ENCODE measurements around the gene CSF1R.

The CSF1R gene

DNA sequence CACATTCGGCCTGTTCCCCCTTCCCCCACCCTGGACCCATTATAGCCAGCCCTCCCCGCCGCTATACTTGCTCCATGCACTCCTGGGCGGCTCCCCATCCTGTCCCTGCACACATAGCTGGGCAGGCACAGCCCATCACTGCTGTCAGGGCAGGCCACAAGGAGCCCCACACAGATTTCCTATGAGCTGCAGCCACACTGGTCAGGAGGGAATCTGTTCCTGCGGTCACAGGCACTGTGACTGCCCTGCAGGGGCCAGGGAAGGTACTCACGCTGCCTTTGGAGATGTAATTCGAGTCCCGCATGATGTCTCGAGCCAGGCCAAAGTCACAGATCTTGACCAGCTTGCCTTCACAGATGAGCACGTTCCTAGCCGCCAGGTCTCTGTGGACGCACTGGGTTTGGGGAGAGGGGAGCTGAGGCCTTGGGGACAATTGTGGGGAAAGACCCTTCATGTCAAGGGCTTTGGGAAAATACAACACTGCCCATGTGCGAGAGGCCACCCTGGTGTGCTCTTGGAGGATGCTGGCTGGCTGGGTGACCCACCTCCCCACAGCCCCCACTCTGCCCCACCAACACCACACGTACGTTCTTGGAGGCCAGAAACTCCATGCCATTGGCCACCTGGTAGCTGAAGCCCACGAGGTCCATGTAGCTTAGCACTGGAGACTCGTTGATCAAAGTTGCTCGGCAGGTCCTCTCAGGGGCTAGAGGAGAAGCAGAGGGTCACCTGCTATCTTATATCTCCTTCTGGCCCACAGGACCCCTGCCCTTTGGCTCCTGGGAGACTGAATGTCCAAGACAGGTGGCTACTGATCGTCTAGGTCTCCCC is 34.5 kb upstream of the CSF1R start:
- no peak for DNase-seq

DNA sequence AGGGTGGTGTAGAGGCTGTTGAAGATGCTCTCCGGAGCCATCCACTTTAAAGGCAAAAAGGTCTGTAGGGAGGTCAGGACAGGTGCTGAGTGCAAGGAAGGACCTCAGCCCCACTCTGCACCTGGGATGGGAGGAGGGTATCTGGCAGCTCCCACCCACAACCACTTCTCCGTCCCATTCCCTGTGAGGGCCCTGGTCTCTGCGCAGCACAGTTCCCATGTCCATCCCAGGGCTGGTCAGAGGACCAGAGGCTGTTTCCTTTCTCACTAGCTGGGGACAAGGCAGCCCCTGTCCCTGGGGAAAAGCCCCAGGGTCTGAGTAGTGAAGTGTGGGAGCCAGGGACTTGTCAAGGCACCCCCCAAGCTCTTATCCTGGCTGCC is 33.7 kb upstream of the CSF1R start:
- DNase-seq = no peak

DNA sequence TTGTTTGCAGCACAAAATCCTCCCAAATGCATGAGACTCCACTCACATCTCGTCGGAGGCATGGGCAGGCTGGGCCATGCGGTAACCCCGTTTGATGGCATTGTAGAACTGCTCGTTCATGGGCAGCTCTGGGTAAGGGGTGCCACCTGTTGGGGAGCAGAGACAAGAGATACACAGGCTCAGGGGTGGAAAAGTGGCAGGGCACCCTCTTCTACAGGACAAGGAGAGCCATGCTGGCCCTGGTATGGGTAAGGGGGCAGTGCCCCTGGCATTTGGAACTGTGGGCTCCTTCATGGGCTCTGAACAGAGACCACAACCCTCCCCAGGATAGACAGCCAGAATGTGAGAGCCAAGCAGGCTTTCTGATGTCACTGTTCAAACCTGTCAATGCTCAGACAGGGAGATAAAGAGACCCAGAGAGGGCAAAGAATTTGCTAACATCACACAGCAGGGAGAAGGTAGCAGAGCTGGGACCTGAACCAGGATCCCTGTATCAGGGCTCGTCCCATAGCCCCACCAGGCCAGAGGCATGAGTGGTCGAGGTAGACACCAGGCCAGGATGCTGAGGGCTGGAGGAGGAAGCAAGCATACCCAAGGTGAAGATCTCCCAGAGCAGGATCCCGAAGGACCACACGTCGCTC is 33.2 kb upstream of the CSF1R start:
- DNase-seq = no peak

DNA sequence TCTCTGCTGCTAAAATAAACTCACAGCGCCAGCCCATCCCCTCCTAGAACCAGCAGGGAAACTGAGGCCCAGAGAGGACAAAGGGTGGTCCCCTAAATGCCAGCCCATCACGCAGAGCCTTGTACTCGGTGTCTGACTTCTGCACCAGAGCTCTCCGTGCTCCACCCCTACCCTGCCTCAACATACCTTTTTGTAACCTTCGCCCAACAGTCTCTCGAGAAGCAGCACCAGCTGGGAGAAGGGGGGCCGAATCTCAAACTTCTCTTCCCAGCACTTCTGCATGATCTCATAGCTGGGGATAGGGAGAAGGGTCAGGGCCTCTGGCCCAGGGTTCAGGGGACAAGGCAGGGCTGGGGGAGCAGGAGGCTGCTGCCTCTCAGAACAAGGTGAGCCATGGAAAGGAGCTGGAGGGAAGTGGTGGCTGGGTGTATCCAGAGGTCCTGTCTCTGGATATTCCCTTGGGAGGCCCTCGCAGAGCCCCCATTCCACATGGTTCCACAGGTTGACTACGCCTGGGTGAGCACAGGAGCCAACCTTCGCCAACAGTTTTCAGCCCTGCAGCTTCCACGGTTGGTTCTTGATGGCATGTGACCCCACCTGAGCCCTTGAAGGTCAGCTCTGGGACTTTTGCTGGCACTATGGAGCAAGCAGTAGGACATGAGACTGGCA is 32.3 kb upstream of the CSF1R start:
- DNase-seq = no peak

DNA sequence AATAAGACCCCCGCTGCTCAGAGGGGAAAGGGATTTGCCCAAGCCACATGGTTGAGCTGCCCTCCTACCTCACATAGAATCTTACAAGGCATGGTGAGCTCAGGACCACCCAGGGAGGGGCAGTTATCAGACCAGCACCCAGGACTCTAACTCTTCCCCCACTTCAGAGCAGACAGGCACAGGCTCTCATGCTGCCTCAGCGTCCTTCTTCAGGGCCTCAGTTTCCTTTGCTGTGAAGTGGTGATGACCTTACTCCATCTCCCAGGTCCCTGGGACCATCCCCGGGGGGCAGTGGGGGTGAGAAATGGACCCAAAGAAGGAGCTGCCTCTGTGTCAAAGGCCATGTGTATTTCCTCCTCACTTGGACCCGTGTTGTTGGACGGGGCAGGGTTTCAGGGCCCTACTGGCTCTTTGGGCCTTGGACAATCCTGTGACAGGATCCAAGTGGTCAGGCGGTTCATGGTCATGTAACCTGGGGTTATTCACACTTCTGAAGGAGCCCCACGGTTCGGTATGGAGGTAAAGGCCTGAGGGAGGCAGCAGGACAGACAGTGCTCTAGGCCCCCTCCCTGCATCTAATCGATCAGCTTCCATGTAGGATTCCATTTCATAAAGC is 31.7 kb upstream of the CSF1R start:
- no peak for DNase-seq

DNA sequence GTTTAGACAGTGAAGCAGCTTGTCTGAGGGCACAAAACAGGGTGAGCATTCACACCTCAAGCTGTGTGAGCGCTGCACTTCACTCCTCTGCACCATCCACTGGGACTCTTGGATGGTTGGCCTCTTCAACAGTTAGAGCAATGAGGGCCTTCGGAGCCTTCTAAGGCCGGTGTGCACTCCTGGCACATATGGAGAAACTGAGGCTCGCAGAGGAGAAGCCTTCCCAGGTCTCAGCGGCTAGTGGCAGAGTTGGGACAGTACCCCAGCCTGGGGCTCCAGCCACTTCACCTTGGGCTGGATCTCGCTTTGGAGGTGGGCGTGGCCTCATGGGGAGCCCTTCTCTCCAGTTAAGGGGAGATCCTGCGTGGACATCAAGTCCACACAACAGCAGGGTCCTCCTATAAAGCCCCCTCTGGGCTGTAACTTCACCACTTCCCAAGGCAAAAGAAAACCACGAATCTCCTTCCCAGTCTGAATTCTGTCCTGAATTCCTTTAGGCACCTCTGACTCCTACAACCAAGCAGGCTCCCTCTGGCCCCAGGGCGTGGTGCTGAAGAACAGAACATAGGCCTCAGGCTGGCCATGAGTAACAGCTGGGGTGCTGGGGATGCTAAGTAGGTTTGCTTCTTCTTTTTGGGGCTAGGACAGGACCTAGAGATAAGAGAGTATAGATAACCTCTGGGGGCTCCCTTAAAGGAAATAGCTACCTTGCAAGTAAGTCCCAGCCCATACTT is 30.5 kb upstream of the CSF1R start:
- no peak for DNase-seq

DNA sequence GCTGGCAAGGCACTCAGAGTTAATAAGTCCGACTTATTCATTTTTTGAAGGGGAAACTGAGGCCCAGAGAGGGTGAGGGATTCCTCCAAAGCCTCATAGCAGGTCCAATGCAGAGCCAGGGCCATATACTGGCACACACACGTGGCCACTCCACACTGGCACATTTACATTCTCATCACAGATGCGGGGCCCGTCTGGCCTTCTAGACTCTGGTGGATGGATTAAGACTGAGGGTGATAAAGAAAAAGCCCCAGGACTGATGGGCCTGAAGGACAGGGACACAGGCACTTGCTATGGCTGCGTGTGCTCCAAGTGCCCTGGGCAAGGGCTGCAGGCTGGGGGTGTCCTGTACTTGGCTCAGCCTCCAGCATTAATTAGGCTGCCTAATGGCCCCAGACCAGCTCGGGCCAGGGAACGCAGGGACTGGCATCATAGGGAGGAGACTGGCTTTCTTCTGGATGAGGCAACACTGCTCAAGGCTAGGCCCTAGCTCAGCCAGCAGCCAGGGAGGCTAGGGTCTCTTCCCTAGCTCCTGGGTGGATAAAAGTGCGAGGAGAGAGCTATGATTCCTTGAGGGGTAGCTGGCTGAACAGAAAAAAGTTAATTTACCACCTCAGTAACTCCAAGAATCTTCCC is 28.5 kb upstream of the CSF1R start:
- no peak for DNase-seq

DNA sequence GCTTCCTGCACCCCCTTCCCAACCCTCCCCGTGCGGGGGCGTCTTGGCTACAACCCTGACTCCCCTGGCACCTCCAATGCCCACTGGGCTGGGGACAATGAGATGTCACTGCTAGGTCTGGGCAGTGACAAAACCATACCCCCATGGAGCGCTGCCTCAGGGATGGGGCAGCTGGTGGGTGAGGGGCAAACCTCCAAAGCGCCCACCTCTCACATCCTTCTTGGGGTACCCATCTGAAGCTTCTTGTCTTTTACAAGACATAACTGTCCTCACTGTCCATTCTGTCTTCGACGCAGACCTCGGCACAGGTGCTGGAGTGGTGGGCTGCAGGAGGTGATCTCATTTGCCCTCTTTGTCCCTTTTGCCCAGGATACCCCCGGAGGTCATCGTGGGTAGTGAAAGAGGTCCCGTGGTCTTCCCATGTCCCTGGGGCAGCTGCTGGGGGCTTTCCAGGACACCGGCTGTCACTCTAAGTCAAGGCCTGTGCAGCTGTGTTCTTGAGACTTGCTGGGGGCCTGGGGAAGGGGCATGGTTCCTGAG is 27.8 kb upstream of the CSF1R start:
- no peak for DNase-seq

DNA sequence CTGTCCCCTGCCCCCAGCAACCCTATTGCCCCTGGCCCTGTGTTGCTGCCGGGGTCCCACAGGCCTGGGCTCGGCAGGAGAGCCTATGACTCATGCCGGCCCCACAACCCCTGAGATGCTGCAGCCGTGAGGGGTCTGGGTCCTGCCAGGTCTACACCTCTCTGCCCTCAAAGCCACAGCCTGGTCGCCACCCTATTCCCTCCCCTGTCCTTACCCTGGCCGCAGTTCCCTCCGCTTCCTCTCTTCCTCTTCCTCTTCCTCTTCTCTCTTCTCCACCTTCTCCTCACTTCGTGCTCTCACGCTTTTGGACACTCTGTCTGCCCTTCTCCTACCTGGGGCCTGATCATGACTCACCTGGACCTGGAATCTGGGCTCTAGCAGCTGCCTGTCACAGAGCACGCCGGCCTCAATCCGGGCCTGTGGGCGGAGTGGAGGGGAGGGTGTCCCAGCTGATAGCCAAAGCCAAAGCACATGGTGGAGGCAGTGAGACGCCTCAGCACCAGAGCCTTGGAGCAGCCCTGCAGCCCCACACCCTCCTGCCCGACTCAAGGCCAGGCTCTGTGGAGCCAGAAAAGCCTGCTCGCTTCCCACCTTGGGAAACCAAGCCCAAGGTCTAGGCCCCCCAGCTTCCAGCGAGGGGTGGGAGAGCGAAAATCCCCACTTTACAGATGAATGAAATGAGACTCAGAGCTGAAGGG is 26.8 kb upstream of the CSF1R start:
- DNase-seq = no peak

DNA sequence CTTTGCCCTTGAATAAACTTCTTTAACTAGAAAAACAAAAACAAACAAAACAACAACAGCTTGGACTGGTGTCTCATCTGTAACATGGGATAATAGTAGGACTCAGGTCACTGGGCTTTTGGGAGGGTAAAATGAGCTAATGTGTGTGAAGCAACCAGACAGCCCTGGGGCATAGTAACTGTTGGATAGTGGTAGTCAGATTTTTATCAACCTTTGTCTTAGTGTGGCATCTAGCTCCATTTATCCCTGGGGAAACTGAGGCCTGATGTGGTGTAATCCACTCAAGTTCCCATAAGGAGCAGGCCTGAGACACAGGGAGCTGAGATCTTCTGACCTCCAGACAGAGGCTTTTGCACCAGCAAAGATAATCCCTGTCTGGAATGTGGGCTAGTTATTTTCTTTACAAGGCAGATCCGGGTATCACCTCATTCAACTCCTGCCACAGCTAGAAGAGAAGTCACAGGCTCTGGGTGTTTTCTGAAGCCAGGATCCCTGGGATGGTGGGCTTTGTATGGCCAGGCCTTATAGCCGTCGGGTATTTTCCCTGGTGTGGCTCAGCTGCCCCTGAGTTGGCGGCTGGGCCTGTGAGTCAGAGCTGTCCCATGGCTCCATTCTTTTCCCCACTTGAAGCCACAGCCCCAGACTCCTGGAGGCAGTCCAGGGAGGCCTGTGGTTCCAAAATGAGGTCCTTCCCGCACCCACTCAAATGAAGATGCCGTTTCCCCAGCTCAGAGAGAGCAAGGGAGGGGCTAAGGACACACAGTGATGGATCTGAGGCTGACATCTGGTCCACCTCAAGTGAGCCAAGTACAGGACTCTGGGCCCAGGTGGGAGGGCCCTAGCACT is 26.1 kb upstream of the CSF1R start:
- DNase-seq = no peak

DNA sequence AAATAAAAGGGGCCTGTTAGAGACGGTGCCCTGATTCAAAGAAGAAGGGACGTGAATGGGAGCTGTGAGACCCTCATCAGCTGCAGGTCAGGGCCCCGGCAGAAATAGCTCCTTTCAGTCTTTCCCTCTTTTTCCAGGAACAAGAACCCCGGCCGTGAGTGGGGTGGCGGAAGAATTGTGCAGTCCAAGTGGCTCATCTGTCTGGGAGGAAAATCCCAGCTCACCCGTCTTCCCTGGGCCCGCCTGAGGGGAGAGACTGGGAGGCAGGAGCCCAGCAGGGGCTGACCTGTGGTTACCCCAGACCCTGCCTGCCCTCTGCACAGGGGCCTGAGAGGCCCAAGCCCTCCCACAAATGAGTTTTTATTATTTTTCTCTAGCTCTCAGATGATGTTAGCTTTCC is 24.8 kb upstream of the CSF1R start:
- no peak for DNase-seq

DNA sequence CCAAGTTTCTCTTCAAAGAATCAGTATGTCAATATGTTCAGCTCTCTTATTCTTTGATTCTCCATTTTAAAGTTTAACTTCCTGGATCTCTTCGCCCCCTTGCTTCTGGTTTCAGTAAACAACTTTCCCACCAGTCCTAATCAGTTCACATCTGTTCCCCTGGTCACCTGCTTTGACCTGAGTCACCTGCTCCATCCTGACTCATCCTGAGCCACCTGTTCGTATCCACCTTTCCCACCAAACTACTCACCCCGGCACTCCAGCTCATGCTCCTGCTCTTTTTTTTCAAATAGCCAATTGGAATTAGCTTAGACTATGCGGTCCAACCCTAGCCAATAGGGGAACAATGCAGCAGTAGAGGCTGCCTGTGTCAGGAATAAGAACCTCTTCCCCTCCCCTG is 23.6 kb upstream of the CSF1R start:
- no peak for DNase-seq

DNA sequence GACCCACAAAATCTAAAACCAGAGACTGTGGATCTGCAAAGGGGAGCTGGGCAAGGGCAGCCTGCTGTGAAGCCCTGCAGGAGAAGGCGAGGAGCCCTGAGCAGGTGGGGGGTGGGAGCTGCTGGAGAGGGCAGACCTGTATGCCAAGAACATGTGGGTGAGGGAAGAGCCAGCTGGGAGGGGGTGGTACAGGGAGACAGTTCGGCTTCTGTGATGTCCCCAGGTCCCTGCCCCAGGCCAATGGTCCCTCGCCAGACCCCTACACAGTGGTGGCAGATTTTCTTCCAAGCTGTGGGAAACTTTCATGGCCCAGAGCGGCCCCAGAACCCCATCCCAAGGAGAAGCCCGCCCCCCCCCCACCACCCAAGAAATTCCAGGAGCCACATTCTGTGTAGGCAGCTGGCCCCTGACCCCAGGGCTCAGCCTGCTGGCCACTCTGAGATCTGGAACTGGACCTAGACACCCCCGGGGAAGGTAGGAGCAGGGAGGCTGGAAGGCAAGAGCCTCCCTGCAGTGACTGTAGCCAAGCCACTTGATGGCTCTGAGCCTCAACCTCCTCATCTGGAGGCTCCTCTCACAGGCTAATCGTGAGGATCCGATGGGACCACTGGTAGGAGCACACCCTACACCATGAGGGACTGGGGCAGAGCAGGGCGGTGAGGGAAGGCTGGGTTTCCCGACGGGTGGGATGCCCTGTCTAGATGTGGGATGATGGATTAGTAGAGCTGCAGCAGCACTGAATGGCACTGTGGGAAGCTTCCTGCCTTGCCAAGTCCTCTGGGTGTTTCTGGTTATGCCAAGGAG is 22.6 kb upstream of the CSF1R start:
- no peak for DNase-seq

DNA sequence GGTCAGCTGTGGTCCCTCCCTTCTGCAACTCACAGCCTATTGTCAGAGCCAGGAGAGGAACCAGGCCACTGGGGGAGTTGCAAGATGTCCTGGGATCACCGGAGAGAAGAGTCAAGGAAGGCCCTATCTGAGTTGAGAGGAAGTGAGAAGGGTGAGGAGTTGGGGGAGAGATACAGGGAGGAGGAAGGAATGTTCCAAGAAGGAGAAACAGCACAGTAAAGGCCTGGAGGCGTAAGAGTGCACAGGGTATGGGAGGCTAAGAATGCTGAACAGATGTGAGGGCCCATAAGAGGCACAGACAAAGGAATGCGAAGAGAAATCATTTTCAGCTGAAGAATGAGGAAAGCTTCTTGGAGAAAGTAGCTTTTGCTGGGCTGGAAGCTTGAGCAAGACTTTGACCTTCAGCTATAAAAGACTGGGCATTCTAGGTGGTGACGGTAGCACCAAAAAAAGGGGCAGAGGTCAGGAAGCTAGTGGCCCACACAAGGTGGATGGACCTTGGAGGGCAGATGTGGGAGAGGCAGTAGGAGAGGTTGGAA is 21.6 kb upstream of the CSF1R start:
- DNase-seq = no peak

DNA sequence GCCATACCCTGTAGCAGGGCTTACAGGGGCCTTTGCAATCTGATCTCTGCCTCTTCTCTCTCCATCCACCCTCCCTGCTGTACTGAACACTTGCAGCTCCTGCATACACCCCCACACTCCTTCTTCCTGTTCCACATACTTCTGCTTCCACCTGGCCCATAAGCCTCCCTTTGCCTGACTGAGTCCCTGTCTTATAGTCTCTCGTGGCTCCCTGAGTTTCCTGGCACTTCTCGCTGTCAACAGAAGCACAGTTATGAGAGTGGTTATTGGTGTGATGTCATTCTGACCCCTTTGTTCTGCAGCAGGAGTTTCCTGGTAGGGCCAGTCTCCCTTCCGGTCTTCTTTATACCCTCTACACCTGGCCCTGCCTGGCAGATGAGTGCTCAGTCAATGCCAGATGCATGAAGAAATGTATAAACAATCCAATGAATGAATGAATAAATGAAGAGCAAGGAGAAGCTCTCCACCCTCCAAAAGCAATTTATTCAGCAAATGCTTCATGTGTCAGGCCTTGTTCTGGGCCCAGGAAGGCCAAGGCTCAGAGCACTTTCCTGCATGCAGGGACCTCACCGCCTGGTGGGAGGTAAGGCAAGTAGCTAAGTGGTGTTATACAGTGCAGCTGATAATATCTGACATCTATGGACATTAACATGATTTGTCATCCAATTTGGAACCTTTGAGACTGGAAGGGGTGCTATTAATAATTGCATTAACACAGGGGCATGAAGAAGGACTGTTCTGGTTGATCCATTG is 20.5 kb upstream of the CSF1R start:
- DNase-seq = peak in 1 of 2 experiments; percentile 35

DNA sequence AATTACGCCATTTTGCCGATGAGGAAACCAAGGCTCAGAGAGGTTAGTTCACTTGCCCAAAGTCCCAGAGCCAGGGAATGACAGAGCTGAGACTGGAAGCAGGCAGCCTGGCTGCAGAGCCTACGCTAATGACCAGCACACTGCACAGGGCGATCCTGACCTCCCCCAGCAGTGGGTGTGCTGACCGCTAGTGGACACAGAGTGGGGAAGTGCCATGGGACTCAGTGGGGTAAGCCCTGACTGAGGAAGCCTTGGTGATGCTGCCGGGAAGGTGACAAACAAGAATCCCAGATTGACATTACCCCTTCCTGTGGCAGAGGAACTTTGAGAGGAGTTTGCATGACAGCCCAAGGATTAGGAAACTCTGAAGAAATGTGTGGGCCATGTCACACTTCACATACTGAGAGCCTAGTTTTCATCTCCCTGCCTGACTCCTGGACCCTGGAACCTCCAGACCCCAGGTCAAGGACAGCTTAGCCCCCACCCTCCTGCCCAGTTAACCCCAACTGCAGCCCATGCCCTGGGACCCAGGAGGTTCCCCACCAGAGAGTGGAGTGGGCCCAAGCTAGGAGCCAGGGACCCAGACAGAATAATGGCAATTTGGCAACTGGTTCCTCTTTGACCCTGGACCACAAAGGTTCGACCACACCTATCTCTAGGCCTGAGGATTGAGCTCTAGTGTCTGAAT is 19.7 kb upstream of the CSF1R start:
- DNase-seq = no peak

DNA sequence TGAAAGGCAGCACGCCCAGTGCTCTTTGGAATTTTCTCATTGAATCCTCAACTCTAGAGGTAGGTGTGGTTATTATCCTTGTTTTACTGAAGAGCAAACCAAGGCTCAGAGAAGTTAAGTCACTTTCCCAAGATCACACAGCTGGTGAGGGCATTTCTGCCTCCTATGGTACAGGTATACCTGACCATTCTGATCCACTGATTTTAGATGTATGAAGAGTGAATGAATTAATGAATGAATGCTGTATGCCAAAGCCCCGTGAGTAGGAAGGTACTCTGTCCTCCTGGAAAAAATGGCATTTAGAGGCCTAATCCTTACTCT is 18.2 kb upstream of the CSF1R start:
- no peak for DNase-seq

All from NCI-H2081 (cell line).